Measurements from ENCODE around the gene RFX1. TPM values are rescaled to one million over a fixed set of nuclear protein-coding genes. Genes with fewer than 3 reads are reported as not detected.

Gene RFX1
- total RNA-seq, 2 experiments from 2014 or later: 14.6 to 16.3 TPM

- Mint-ChIP-seq H3K27ac (peak overlapping the region; percentile 28), H3K4me3 (no peak overlapping the region)
- ATAC-seq (ENCODE audit: poor library complexity): peak; percentile 83
Observed at GRCh38 chr19:13920940-13921747, 85.0 kb downstream of the RFX1 start.

DNA sequence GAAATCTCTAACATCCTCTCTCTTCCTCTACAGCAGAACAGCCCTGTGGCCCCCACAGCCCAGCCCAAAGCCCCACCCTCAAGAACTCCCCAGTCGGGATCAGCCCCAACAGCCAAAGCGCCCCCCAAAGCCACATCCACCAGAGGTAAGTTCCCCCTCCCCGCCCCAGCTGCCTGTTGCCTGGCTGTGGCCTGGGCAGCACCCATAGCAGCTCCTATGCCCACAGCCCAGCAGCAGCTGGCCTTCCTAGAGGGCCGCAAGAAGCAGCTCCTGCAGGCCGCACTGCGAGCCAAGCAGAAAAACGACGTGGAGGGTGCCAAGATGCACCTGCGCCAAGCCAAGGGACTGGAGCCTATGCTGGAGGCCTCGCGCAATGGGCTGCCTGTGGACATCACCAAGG lies 85.6 kb downstream of the RFX1 start:
- ChIA-PET CTCF (no interaction called here), POLR2A (no interaction called here)
- intact Hi-C loops (cut with DNase I, micrococcal nuclease): loop anchor here in 1 of 2 experiments (5.0 kb wide), 1 partner anchor 967 kb away; the partner anchor contains the start of gene OR7A17
- TF ChIP-seq, protein P1, sequence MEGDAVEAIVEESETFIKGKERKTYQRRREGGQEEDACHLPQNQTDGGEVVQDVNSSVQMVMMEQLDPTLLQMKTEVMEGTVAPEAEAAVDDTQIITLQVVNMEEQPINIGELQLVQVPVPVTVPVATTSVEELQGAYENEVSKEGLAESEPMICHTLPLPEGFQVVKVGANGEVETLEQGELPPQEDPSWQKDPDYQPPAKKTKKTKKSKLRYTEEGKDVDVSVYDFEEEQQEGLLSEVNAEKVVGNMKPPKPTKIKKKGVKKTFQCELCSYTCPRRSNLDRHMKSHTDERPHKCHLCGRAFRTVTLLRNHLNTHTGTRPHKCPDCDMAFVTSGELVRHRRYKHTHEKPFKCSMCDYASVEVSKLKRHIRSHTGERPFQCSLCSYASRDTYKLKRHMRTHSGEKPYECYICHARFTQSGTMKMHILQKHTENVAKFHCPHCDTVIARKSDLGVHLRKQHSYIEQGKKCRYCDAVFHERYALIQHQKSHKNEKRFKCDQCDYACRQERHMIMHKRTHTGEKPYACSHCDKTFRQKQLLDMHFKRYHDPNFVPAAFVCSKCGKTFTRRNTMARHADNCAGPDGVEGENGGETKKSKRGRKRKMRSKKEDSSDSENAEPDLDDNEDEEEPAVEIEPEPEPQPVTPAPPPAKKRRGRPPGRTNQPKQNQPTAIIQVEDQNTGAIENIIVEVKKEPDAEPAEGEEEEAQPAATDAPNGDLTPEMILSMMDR (IDR thresholded peaks at IDR 0.05): no peak
- Mint-ChIP-seq H3K4me3 (no peak overlapping the region), H3K27me3 (no peaks in the 10 kb centered on the region), H3K36me3 (ENCODE audit: low read depth) (peaks cover 67% of the 10 kb centered on the region), H3K27ac (no peak overlapping the region), H3K4me1 (ENCODE audit: low read depth) (no peaks in the 10 kb centered on the region), H3K9me3 (no peaks in the 10 kb centered on the region)
- no peak overlapping the region for H3K4me3 ChIP-seq (ENCODE audit: low read length)
- peaks cover 61% of the 10 kb centered on the region for H3K36me3 ChIP-seq (ENCODE audit: insufficient read depth, low read length)
- ATAC-seq (ENCODE audit: poor library complexity) (no peak), DNase-seq (no peak)
- peaks cover 2% of the 10 kb centered on the region for H3K4me1 ChIP-seq (ENCODE audit: insufficient read depth, low read length)
- peaks cover 0 to 6% of the 10 kb centered on the region in 2 experiments for H3K9me3 ChIP-seq (ENCODE audit: control insufficient read depth in 1 of 2, insufficient read depth in 1 of 2, low read length in 2 of 2)
- H3K27me3 ChIP-seq (ENCODE audit: control insufficient read depth in 1 of 2, insufficient read depth in 2 of 2, low read length in 2 of 2): no peaks in the 10 kb centered on the region
- no peak overlapping the region for H3K27ac ChIP-seq (ENCODE audit: low read depth in 1 of 2, low read length in 2 of 2)

More at GRCh38 chr19:13920940-13921747, 85.0 kb downstream of the RFX1 start:
- TF ChIP-seq, protein P1 (IDR thresholded peaks at IDR 0.05): no peak
- H3K27me3 ChIP-seq (ENCODE audit: control insufficient read depth in 1 of 2, insufficient read depth in 2 of 2, low read length in 2 of 2): no peaks in the 10 kb centered on the region
- no peak overlapping the region for H3K27ac ChIP-seq (ENCODE audit: low read depth in 1 of 2, low read length in 2 of 2)
- H3K27me3 Mint-ChIP-seq: no peaks in the 10 kb centered on the region
- CTCF ChIA-PET: no interaction called here
- intact Hi-C loops (cut with DNase I, micrococcal nuclease): loop anchor here in 1 of 2 experiments (5.0 kb wide), 1 partner anchor 966 kb away; the partner anchor contains the start of gene OR7A17
- peaks cover 0 to 6% of the 10 kb centered on the region in 2 experiments for H3K9me3 ChIP-seq (ENCODE audit: control insufficient read depth in 1 of 2, insufficient read depth in 1 of 2, low read length in 2 of 2)
- POLR2A ChIA-PET: no interaction called here
- H3K36me3 ChIP-seq (ENCODE audit: insufficient read depth, low read length): peaks cover 58% of the 10 kb centered on the region
- peak in 4 of 14 experiments; percentile 15 to 62 (median 48) for DNase-seq
- H3K4me3 ChIP-seq (ENCODE audit: low read length): no peak overlapping the region
- H3K4me1 Mint-ChIP-seq (ENCODE audit: low read depth): no peaks in the 10 kb centered on the region
- H3K36me3 Mint-ChIP-seq (ENCODE audit: low read depth): peaks cover 70% of the 10 kb centered on the region
- no peaks in the 10 kb centered on the region for H3K9me3 Mint-ChIP-seq
- peaks cover 2% of the 10 kb centered on the region for H3K4me1 ChIP-seq (ENCODE audit: insufficient read depth, low read length)

- TF ChIP-seq, protein P1 (IDR thresholded peaks at IDR 0.05): no peak
- ChIA-PET POLR2A (interaction anchor here (0.6 to 1.0 kb wide), 3 partner anchors 15 to 203 kb away, joined by 3 read pairs; no protein-coding TSS in a partner anchor), CTCF (interaction anchor here (1.1 kb wide), 1 partner anchor 37 kb away, joined by 3 read pairs; no protein-coding TSS in a partner anchor)
- peaks cover 67% of the 10 kb centered on the region for H3K36me3 Mint-ChIP-seq (ENCODE audit: low read depth)
- no peak overlapping the region for H3K4me3 ChIP-seq (ENCODE audit: low read length)
- peaks cover 67% of the 10 kb centered on the region for H3K36me3 ChIP-seq (ENCODE audit: insufficient read depth, low read length)
- H3K4me3 Mint-ChIP-seq: no peak overlapping the region
- peaks cover 0 to 6% of the 10 kb centered on the region in 2 experiments for H3K9me3 ChIP-seq (ENCODE audit: control insufficient read depth in 1 of 2, insufficient read depth in 1 of 2, low read length in 2 of 2)
- no peaks in the 10 kb centered on the region for H3K27me3 ChIP-seq (ENCODE audit: control insufficient read depth in 1 of 2, insufficient read depth in 2 of 2, low read length in 2 of 2)
- H3K9me3 Mint-ChIP-seq: no peaks in the 10 kb centered on the region
- no peaks in the 10 kb centered on the region for H3K27me3 Mint-ChIP-seq
- H3K4me1 ChIP-seq (ENCODE audit: insufficient read depth, low read length): peaks cover 2% of the 10 kb centered on the region
- DNase-seq: no peak
- no peak overlapping the region for H3K27ac ChIP-seq (ENCODE audit: low read depth in 1 of 2, low read length in 2 of 2)
- no peak overlapping the region for H3K27ac Mint-ChIP-seq
- intact Hi-C loops (cut with DNase I, micrococcal nuclease): no loop called here
- H3K4me1 Mint-ChIP-seq (ENCODE audit: low read depth): no peaks in the 10 kb centered on the region
- ATAC-seq (ENCODE audit: poor library complexity): no peak
Observed at GRCh38 chr19:13918726-13919411, 87.3 kb downstream of the RFX1 start.

Data from CD4-positive, alpha-beta T cell (primary cell).